ENCODE data around the gene TFDP1.

Gene TFDP1

DNA sequence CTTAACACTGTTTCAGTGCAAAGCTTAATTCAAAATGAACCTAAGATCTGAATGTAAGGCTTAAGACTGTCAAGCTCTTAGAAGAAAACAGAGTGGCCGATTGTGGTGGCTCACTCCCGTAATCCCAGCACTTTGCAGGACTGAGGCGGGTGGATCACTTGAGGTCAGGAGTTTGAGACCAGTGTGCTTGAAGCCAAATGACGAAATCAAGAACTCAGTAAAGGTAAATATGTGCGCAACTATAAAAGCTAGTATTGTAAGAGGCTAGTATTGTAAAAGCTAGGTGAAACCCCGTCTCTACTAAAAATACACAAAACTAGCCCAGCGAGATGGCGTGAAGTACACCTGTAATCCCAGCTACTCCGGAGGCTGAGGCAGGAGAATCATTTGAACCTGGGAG, 60.8 kb downstream of the TFDP1 start:
- peaks cover 5% of the 10 kb centered on the region for H3K36me3 ChIP-seq (ENCODE audit: low read length)
- H3K9me2 ChIP-seq (replicated peaks; ENCODE audit: insufficient read depth, low read length), result no peaks in the 10 kb centered on the region
- H3K4me3 ChIP-seq (ENCODE audit: insufficient read depth, low read length, poor library complexity, severe bottlenecking), result no peak overlapping the region
- no peak overlapping the region for H3K4me2 ChIP-seq (ENCODE audit: low read depth, low read length, poor library complexity, severe bottlenecking)
- no peak overlapping the region for H3K27ac ChIP-seq (ENCODE audit: low read depth, low read length)
- H3K79me2 ChIP-seq (ENCODE audit: insufficient read depth, low read length), result no peaks in the 10 kb centered on the region
- H3K9ac ChIP-seq (ENCODE audit: low read length), result no peak overlapping the region
- H3K9me3 ChIP-seq (ENCODE audit: insufficient read depth, low read length), result no peaks in the 10 kb centered on the region
- H3K27me3 ChIP-seq (ENCODE audit: low read length), result no peaks in the 10 kb centered on the region
- no peaks in the 10 kb centered on the region; the same call in 1 of the 2 replicates for H4K20me1 ChIP-seq (ENCODE audit: low read depth, low read length)
- H3F3A ChIP-seq (ENCODE audit: insufficient read depth), result peaks cover 11% of the 10 kb centered on the region; the same call in 1 of the 2 replicates
- no peak overlapping the region for H2AFZ ChIP-seq (ENCODE audit: low read depth, low read length, severe bottlenecking)
- TF ChIP-seq EZH2phosphoT487 (conservative IDR thresholded peaks at IDR 0.05; ENCODE audit: low read length), result no peak
- TF ChIP-seq, protein P1, sequence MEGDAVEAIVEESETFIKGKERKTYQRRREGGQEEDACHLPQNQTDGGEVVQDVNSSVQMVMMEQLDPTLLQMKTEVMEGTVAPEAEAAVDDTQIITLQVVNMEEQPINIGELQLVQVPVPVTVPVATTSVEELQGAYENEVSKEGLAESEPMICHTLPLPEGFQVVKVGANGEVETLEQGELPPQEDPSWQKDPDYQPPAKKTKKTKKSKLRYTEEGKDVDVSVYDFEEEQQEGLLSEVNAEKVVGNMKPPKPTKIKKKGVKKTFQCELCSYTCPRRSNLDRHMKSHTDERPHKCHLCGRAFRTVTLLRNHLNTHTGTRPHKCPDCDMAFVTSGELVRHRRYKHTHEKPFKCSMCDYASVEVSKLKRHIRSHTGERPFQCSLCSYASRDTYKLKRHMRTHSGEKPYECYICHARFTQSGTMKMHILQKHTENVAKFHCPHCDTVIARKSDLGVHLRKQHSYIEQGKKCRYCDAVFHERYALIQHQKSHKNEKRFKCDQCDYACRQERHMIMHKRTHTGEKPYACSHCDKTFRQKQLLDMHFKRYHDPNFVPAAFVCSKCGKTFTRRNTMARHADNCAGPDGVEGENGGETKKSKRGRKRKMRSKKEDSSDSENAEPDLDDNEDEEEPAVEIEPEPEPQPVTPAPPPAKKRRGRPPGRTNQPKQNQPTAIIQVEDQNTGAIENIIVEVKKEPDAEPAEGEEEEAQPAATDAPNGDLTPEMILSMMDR (IDR thresholded peaks at IDR 0.05; ENCODE audit: insufficient read depth, low read length, poor library complexity, severe bottlenecking), result no peak

DNA sequence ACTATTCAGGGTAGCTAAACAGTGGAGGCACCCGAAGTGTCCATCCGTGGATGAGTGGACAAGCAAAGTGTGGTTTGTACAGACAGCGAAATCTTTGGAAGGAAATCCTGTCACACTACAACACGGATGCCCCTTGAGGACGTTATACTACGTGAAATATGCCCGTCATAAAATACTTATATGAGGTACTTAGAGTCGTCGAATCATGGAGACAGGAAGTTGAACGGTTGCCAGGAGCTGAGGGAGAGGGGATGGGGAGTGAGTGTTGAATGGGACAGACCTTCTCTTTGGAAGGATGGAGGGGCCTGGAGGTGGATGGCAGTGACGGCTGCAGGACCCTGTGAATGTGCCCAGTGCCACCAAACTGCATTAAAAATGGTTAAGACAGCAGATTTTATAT, 61.8 kb downstream of the TFDP1 start:
- peaks cover 11% of the 10 kb centered on the region; the same call in 1 of the 2 replicates for H3F3A ChIP-seq (ENCODE audit: insufficient read depth)
- no peak overlapping the region for H3K27ac ChIP-seq (ENCODE audit: low read depth, low read length)
- no peak overlapping the region for H3K4me2 ChIP-seq (ENCODE audit: low read depth, low read length, poor library complexity, severe bottlenecking)
- H2AFZ ChIP-seq (ENCODE audit: low read depth, low read length, severe bottlenecking), result no peak overlapping the region
- no peaks in the 10 kb centered on the region for H3K9me3 ChIP-seq (ENCODE audit: insufficient read depth, low read length)
- H3K36me3 ChIP-seq (ENCODE audit: low read length), result peaks cover 3% of the 10 kb centered on the region
- H3K9ac ChIP-seq (ENCODE audit: low read length), result no peak overlapping the region
- H3K4me3 ChIP-seq (ENCODE audit: insufficient read depth, low read length, poor library complexity, severe bottlenecking), result no peak overlapping the region
- H3K79me2 ChIP-seq (ENCODE audit: insufficient read depth, low read length), result no peaks in the 10 kb centered on the region
- TF ChIP-seq EZH2phosphoT487 (conservative IDR thresholded peaks at IDR 0.05; ENCODE audit: low read length), result no peak
- TF ChIP-seq, protein P1 (IDR thresholded peaks at IDR 0.05; ENCODE audit: insufficient read depth, low read length, poor library complexity, severe bottlenecking), result no peak
- no peaks in the 10 kb centered on the region for H3K9me2 ChIP-seq (replicated peaks; ENCODE audit: insufficient read depth, low read length)
- no peaks in the 10 kb centered on the region for H3K27me3 ChIP-seq (ENCODE audit: low read length)
- H4K20me1 ChIP-seq (ENCODE audit: low read depth, low read length), result no peaks in the 10 kb centered on the region

GRCh38 chr13:113646921-113647340, 62.4 kb downstream of the TFDP1 start:
- no peaks in the 10 kb centered on the region for H4K20me1 ChIP-seq (ENCODE audit: low read depth, low read length)
- no peaks in the 10 kb centered on the region for H3K9me2 ChIP-seq (replicated peaks; ENCODE audit: insufficient read depth, low read length)
- H2AFZ ChIP-seq (ENCODE audit: low read depth, low read length, severe bottlenecking), result no peak overlapping the region
- no peak overlapping the region for H3K27ac ChIP-seq (ENCODE audit: low read depth, low read length)
- no peak overlapping the region for H3K4me3 ChIP-seq (ENCODE audit: insufficient read depth, low read length, poor library complexity, severe bottlenecking)
- no peak overlapping the region for H3K4me2 ChIP-seq (ENCODE audit: low read depth, low read length, poor library complexity, severe bottlenecking)
- H3K36me3 ChIP-seq (ENCODE audit: low read length), result no peaks in the 10 kb centered on the region
- H3F3A ChIP-seq (ENCODE audit: insufficient read depth), result peaks cover 11% of the 10 kb centered on the region; the same call in 1 of the 2 replicates
- H3K9me3 ChIP-seq (ENCODE audit: insufficient read depth, low read length), result no peaks in the 10 kb centered on the region
- H3K27me3 ChIP-seq (ENCODE audit: low read length), result no peaks in the 10 kb centered on the region
- no peaks in the 10 kb centered on the region for H3K79me2 ChIP-seq (ENCODE audit: insufficient read depth, low read length)
- TF ChIP-seq EZH2phosphoT487 (conservative IDR thresholded peaks at IDR 0.05; ENCODE audit: low read length), result no peak
- TF ChIP-seq, protein P1 (IDR thresholded peaks at IDR 0.05; ENCODE audit: insufficient read depth, low read length, poor library complexity, severe bottlenecking), result no peak
- H3K9ac ChIP-seq (ENCODE audit: low read length), result no peak overlapping the region
